Upper lobe of left lung (tissue), 6 donors: Measurements from ENCODE around the gene MAP6. TPM values are rescaled to one million over a fixed set of nuclear protein-coding genes. Genes with fewer than 3 reads are reported as not detected.
A peak's percentile ranks its signal among the peaks of the same experiment; 100 is the strongest.

Experiments used
- ATAC-seq, 2 donors: fragments of 200-7000 bp; cut with Tn5 transposase; one replicate each; pipeline ENCODE4 v1.9.1; 2022; ENCODE audit warnings: mild to moderate bottlenecking in 2 of 2, moderate library complexity in 2 of 2; ENCODE audit not compliant: low FRiP score in 2 of 2
- DNase-seq, 2 donors: peaks; one replicate each; pipeline ENCODE4 v3.0.0-alpha.2; 2019 to 2020
- H3K27ac ChIP-seq, 4 donors: fragments of 200-600 bp; sonication (generic); one replicate each; pipeline ENCODE4 v1.5.1; 2016 to 2019
- H3K27me3 ChIP-seq, 4 donors: fragments of 200-600 bp; sonication (generic); one replicate each; pipeline ENCODE4 v1.5.1; 2017 to 2019
- H3K36me3 ChIP-seq, 4 donors: fragments of 200-600 bp; sonication (generic); one replicate each; pipeline ENCODE4 v1.5.1; 2016 to 2019
- H3K4me1 ChIP-seq, 4 donors: fragments of 200-600 bp; sonication (generic); one replicate each; pipeline ENCODE4 v1.5.1; 2018 to 2019
- H3K4me3 ChIP-seq, 4 donors: fragments of 200-600 bp; sonication (generic); one replicate each; pipeline ENCODE4 v1.5.1; 2017 to 2019; ENCODE audit warnings: mild to moderate bottlenecking in 2 of 4, moderate library complexity in 1 of 4
- H3K9me3 ChIP-seq, 4 donors: fragments of 200-600 bp; sonication (generic); one replicate each; pipeline ENCODE4 v1.5.1; 2018 to 2019
- EP300 ChIP-seq, 4 donors: sonication (generic); formaldehyde crosslinking; IDR thresholded peaks; one replicate each; pipeline ENCODE4 v1.5.1; 2017; ENCODE audit warnings: antibody characterized with exemption in 4 of 4, control low read depth in 2 of 4
- POLR2A ChIP-seq, 4 donors: fragments of 450-650 bp; IDR thresholded peaks; one replicate each; pipeline ENCODE4 v1.5.1; 2016 to 2017; ENCODE audit warnings: antibody characterized with exemption in 4 of 4, mild to moderate bottlenecking in 2 of 4
- POLR2AphosphoS5 ChIP-seq, 2 donors: sonication (generic); formaldehyde crosslinking; IDR thresholded peaks; one replicate each; pipeline ENCODE4 v1.5.1; 2017; ENCODE audit warnings: antibody characterized with exemption in 2 of 2
- WGBS, 2 donors: methylation state at CpG; one replicate each; pipeline ENCODE4 v1.1.5; 2017 to 2018; 5-methylcytosine and 5-hydroxymethylcytosine counted together
- total RNA-seq, 6 donors: library from RNA; depleted of rRNA in 4 of 6; stranded (reverse); fragments of >200 nt in 4 of 6; gene quantifications; one replicate each; pipeline versions ENCODE4 v1.1.0 to v1.2.1, GENCODE V29; 2016 to 2021
- TF ChIP-seq, protein P1 (sequence below), 6 experiments: fragments of 450-650 bp in 4 of 6; fragments of 200-600 bp in 2 of 6; sonication (generic) in 2 of 6; IDR thresholded peaks; one replicate each; pipeline ENCODE4 v1.5.1; 2016 to 2019; ENCODE audit warnings: antibody characterized with exemption in 6 of 6
- donor health status: DM: no; HTN: no; CAD: no; lungs with moderate emphysema.
- donor health status: DM: no; HTN: yes; CAD: no; lungs with severe emphysema.

MAP6 gene
- total RNA-seq, 6 donors from 2014 or later, result 3.5 to 17.6 (median 8.9) TPM

DNA sequence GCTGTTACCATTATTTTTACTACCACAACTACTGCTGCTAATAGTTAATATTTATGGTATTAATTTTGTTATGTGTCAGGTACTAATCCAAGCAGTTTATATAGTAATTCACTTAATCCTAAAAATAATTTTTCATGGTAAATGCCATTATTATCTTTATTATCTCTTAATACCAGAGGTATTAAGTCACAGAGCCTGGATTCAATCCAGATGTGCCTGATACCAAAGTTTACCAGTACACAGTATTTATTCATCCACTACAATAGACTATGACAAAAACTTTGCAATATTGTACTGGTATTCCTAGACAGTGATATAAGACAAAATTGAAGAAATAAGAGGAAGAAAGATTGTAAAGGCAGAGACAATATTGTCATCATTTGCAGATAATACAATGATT, 24.5 kb downstream of the MAP6 start:
- H3K4me1 ChIP-seq, result peaks cover 5 to 10% (median 9%) of the 10 kb centered on the region in 4 donors
- H3K4me3 ChIP-seq, result no peak overlapping the region
- H3K9me3 ChIP-seq, result no peaks in the 10 kb centered on the region
- H3K27me3 ChIP-seq, result no peaks in the 10 kb centered on the region
- TF ChIP-seq, protein P1, sequence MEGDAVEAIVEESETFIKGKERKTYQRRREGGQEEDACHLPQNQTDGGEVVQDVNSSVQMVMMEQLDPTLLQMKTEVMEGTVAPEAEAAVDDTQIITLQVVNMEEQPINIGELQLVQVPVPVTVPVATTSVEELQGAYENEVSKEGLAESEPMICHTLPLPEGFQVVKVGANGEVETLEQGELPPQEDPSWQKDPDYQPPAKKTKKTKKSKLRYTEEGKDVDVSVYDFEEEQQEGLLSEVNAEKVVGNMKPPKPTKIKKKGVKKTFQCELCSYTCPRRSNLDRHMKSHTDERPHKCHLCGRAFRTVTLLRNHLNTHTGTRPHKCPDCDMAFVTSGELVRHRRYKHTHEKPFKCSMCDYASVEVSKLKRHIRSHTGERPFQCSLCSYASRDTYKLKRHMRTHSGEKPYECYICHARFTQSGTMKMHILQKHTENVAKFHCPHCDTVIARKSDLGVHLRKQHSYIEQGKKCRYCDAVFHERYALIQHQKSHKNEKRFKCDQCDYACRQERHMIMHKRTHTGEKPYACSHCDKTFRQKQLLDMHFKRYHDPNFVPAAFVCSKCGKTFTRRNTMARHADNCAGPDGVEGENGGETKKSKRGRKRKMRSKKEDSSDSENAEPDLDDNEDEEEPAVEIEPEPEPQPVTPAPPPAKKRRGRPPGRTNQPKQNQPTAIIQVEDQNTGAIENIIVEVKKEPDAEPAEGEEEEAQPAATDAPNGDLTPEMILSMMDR (IDR thresholded peaks at IDR 0.05), result no peak
- no peak for ATAC-seq
- no peaks in the 10 kb centered on the region for H3K36me3 ChIP-seq
- no peak overlapping the region for H3K27ac ChIP-seq
- no peak for DNase-seq

GRCh38 chr11:75642402-75643113, 26.3 kb downstream of the MAP6 start:
- peaks cover 6 to 16% (median 12%) of the 10 kb centered on the region in 4 donors for H3K4me1 ChIP-seq
- no peak overlapping the region for H3K4me3 ChIP-seq
- no peaks in the 10 kb centered on the region for H3K36me3 ChIP-seq
- no peak for TF ChIP-seq POLR2AphosphoS5 (IDR thresholded peaks at IDR 0.05)
- TF ChIP-seq, protein P1 (IDR thresholded peaks at IDR 0.05), result no peak
- no peak for TF ChIP-seq EP300 (IDR thresholded peaks at IDR 0.05)
- TF ChIP-seq POLR2A (IDR thresholded peaks at IDR 0.05), result no peak
- DNase-seq (no peak), ATAC-seq (no peak)
- no peaks in the 10 kb centered on the region for H3K27me3 ChIP-seq
- H3K27ac ChIP-seq, result no peak overlapping the region
- H3K9me3 ChIP-seq, result no peaks in the 10 kb centered on the region
- 86 to 90% methylated on average over 2 of the region's 2 CpGs for WGBS, 2 donors

DNA sequence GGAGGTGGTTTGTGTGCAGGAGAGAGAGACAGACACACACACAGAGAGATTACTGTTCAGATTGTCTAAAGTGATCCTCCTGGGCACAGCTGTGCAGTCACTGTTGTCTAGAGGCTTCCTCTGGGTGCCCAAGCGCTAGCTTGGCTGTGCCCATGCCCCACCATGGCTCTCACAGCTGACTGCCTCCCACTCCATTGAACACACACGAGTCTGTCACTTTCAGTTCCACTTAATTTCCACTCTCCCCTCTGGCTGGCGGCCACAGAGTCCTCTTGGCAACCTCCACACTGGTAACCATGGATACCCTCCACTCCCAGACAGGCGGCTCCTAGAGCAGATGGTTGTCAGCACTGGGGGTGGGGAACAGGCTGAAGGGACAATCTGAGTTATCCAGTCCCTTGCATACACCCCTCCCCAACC, 29.1 kb downstream of the MAP6 start:
- H3K27ac ChIP-seq, result peak overlapping the region in 1 of 4 donors; percentile 14
- H3K4me1 ChIP-seq, result peaks cover 6 to 16% (median 12%) of the 10 kb centered on the region in 4 donors
- WGBS, 2 donors, result 9 to 12% methylated on average over 4 of the region's 4 CpGs
- H3K27me3 ChIP-seq, result no peaks in the 10 kb centered on the region
- H3K36me3 ChIP-seq, result no peaks in the 10 kb centered on the region
- TF ChIP-seq POLR2A (IDR thresholded peaks at IDR 0.05), result no peak
- no peak for TF ChIP-seq EP300 (IDR thresholded peaks at IDR 0.05)
- TF ChIP-seq POLR2AphosphoS5 (IDR thresholded peaks at IDR 0.05), result peak in 1 of 2 donors; percentile 18
- TF ChIP-seq, protein P1 (IDR thresholded peaks at IDR 0.05), result no peak
- no peak overlapping the region for H3K4me3 ChIP-seq
- ATAC-seq (peak; percentile 87 to 90), DNase-seq (peak in 1 of 2 donors; percentile 71)
- no peaks in the 10 kb centered on the region for H3K9me3 ChIP-seq

- H3K27me3 ChIP-seq, result no peaks in the 10 kb centered on the region
- H3K4me3 ChIP-seq, result no peak overlapping the region
- DNase-seq, result no peak
- no peaks in the 10 kb centered on the region for H3K36me3 ChIP-seq
- no peak for ATAC-seq
- no peaks in the 10 kb centered on the region for H3K9me3 ChIP-seq
- no peak overlapping the region for H3K27ac ChIP-seq
- WGBS, 2 donors, result 91 to 100% methylated on average over 1 of the region's 1 CpG
- H3K4me1 ChIP-seq, result peaks cover 6 to 16% (median 12%) of the 10 kb centered on the region in 4 donors
- TF ChIP-seq POLR2A (IDR thresholded peaks at IDR 0.05) (no peak), POLR2AphosphoS5 (IDR thresholded peaks at IDR 0.05) (no peak), EP300 (IDR thresholded peaks at IDR 0.05) (no peak)
- TF ChIP-seq, protein P1 (IDR thresholded peaks at IDR 0.05), result no peak
These were observed 30.8 kb downstream of the MAP6 start for GRCh38 chr11:75637998-75638397.
